ENCODE results near the gene MAN2B1.

DNA sequence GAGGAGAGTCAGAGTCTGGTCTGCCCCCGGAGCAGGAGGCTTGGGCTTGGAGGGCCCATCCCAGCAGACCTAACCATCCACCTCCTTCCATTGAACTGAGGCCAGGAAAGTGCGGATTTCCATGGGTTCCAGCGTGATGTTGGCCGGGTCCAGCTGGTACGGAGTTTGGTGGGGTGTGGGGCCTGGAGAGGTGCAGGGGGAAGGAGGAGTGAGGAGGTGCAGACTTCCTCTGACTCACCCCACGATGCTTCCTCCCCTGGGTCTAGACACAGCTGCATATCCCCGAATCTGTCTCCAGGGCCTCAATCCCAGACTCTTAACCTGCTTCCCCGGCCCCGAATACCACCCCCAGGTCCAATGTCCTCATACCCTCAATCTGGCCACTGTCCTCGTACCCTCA is 20.0 kb downstream of the MAN2B1 start:
- TF ChIP-seq, protein P1, sequence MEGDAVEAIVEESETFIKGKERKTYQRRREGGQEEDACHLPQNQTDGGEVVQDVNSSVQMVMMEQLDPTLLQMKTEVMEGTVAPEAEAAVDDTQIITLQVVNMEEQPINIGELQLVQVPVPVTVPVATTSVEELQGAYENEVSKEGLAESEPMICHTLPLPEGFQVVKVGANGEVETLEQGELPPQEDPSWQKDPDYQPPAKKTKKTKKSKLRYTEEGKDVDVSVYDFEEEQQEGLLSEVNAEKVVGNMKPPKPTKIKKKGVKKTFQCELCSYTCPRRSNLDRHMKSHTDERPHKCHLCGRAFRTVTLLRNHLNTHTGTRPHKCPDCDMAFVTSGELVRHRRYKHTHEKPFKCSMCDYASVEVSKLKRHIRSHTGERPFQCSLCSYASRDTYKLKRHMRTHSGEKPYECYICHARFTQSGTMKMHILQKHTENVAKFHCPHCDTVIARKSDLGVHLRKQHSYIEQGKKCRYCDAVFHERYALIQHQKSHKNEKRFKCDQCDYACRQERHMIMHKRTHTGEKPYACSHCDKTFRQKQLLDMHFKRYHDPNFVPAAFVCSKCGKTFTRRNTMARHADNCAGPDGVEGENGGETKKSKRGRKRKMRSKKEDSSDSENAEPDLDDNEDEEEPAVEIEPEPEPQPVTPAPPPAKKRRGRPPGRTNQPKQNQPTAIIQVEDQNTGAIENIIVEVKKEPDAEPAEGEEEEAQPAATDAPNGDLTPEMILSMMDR (IDR thresholded peaks at IDR 0.05 in 4 of 5, conservative IDR thresholded peaks at IDR 0.05 in 1 of 5) = no peak
- no peak for TF ChIP-seq POLR2A (IDR thresholded peaks at IDR 0.05)
